Stimulated activated naive CD8-positive, alpha-beta T cell treated with anti-CD3 and anti-CD28 coated beads, Interleukin-15, Interleukin-2, amounts not matched to agents 100 U/mL and 50 U/mL, for 24 hours (primary cell): ENCODE results near the gene MEGF11.

Source experiments
- ATAC-seq: fragments of 150-1000 bp; cut with Tn5 transposase; one replicate; pipeline ENCODE4 v1.10.0; 2021
- DNase-seq: peaks from one replicate; pipeline ENCODE4 v3.0.0; 2021

Gene MEGF11

GRCh38 chr15:66112388-66112787, 141.2 kb downstream of the MEGF11 start:
- ATAC-seq, result no peak
- DNase-seq, result no peak

GRCh38 chr15:66111363-66111762, 142.2 kb downstream of the MEGF11 start:
- DNase-seq, result no peak
- no peak for ATAC-seq

GRCh38 chr15:66110864-66111263, 142.7 kb downstream of the MEGF11 start:
- DNase-seq, result no peak
- ATAC-seq, result no peak

- DNase-seq, result no peak
- ATAC-seq, result no peak
Measured at GRCh38 chr15:66109826-66110225, 143.7 kb downstream of the MEGF11 start.

GRCh38 chr15:66108483-66109265, 144.9 kb downstream of the MEGF11 start:
- DNase-seq (no peak), ATAC-seq (no peak)

GRCh38 chr15:66107070-66107469, 146.5 kb downstream of the MEGF11 start:
- no peak for ATAC-seq
- DNase-seq, result no peak

GRCh38 chr15:66105286-66106265, 148.0 kb downstream of the MEGF11 start:
- ATAC-seq, result no peak
- DNase-seq, result no peak

GRCh38 chr15:66103293-66103590, 150.3 kb downstream of the MEGF11 start:
- DNase-seq (no peak), ATAC-seq (no peak)

GRCh38 chr15:66102563-66103292, 150.8 kb downstream of the MEGF11 start:
- no peak for DNase-seq
- ATAC-seq, result no peak

GRCh38 chr15:66101715-66102395, 151.7 kb downstream of the MEGF11 start:
- DNase-seq (no peak), ATAC-seq (no peak)

GRCh38 chr15:66100761-66101160, 152.8 kb downstream of the MEGF11 start:
- ATAC-seq (peak; percentile 14), DNase-seq (no peak)

- no peak for ATAC-seq
- no peak for DNase-seq
Measured at GRCh38 chr15:66099950-66100671, 153.4 kb downstream of the MEGF11 start.

- no peak for ATAC-seq
- no peak for DNase-seq
Measured at GRCh38 chr15:66098022-66098363, 155.6 kb downstream of the MEGF11 start.

- DNase-seq (no peak), ATAC-seq (no peak)
Measured at GRCh38 chr15:66097151-66098021, 156.2 kb downstream of the MEGF11 start.

GRCh38 chr15:66096688-66097058, 156.9 kb downstream of the MEGF11 start:
- DNase-seq (no peak), ATAC-seq (no peak)

GRCh38 chr15:66095871-66096687, 157.5 kb downstream of the MEGF11 start:
- ATAC-seq, result no peak
- no peak for DNase-seq

GRCh38 chr15:66094331-66094730, 159.2 kb downstream of the MEGF11 start:
- ATAC-seq, result no peak

GRCh38 chr15:66092053-66093016, 161.2 kb downstream of the MEGF11 start:
- DNase-seq, result no peak
- ATAC-seq, result no peak

More at GRCh38 chr15:66094331-66094730, 159.2 kb downstream of the MEGF11 start:
- no peak for DNase-seq
